ENCODE measurements around the gene PTPRH.

GRCh38 chr19:55208880-55209692 lies at the start of gene PTPRH:
- TF ChIP-seq CTCF (IDR thresholded peaks at IDR 0.05): no peak
- TF ChIP-seq POLR2A (IDR thresholded peaks at IDR 0.05): no peak

Data from lower leg skin (tissue), 3 donors.